Right atrium auricular region (tissue), 2 donors: ENCODE measurements around the gene TDRD5. TPM values are rescaled to one million over a fixed set of nuclear protein-coding genes. Genes with fewer than 3 reads are reported as not detected.
"Not testable (repeated sequence)": the region's sequence is repeated elsewhere in the genome, so short reads cannot be mapped to it uniquely, and the experiment has no call there.

Source experiments
- DNase-seq: peaks from one replicate; pipeline ENCODE4 v3.0.0-alpha.2; 2019; ENCODE audit warnings: low spot score
- H3K27ac ChIP-seq, 2 donors: fragments of 200-600 bp; sonication (generic); 1 replicate in 1 of 2; 2 replicates in 1 of 2; pipeline ENCODE4 v1.5.1; 2016 to 2019
- H3K27me3 ChIP-seq, 2 donors: fragments of 200-600 bp; sonication (generic); one replicate each; pipeline versions ENCODE4 v1.5.1 to v1.6.0; 2017 to 2019
- H3K36me3 ChIP-seq: fragments of 200-600 bp; sonication (generic); one replicate; pipeline ENCODE4 v1.5.1; 2016
- H3K4me1 ChIP-seq, 2 donors: fragments of 200-600 bp; sonication (generic); one replicate each; pipeline versions ENCODE4 v1.5.1 to v1.6.0; 2017 to 2019
- H3K4me3 ChIP-seq, 2 donors: fragments of 200-600 bp; sonication (generic); 1 replicate in 1 of 2; 2 replicates in 1 of 2; pipeline ENCODE4 v1.5.1; 2017 to 2019; ENCODE audit warnings: mild to moderate bottlenecking in 1 of 2, moderate library complexity in 1 of 2
- H3K9me3 ChIP-seq, 2 donors: fragments of 200-600 bp; sonication (generic); one replicate each; pipeline ENCODE4 v1.5.1; 2019
- total RNA-seq, 2 donors: library from RNA; depleted of rRNA; stranded (reverse); fragments of >200 nt; gene quantifications; one replicate each; pipeline ENCODE4 v1.1.0, GENCODE V29; 2016
- TF ChIP-seq, protein P1 (sequence below), 2 donors: fragments of 200-600 bp; sonication (generic); IDR thresholded peaks; one replicate each; pipeline ENCODE4 v1.5.1; 2019; ENCODE audit warnings: antibody characterized with exemption in 2 of 2

TDRD5 gene
- total RNA-seq, 2 donors from 2014 or later, result 0.20 TPM; not detected in 1

DNA sequence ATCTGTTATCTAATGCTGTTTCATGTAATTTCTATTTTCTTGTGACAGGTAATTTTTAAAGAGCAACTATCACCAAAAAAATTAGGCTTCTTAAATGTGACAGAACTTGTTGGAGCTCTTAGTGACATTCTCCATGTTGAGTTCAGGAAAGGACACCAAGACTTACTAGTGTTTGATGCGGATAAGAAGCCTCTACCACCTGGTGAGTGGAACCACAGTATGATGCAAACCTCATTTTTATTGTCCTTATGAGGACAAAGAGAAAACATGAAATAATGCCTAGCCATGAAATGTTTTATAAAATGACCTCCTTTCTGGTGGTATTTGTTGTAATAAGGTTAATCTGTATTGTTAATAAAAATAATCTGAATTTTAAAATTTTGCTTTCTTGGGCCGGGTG, 39.1 kb downstream of the TDRD5 start:
- Histone ChIP-seq H3K27me3 (no peaks in the 10 kb centered on the region), H3K27ac (no peak overlapping the region), H3K36me3 (no peaks in the 10 kb centered on the region), H3K9me3 (no peaks in the 10 kb centered on the region), H3K4me1 (no peaks in the 10 kb centered on the region), H3K4me3 (no peak overlapping the region)
- DNase-seq, result no peak
- TF ChIP-seq, protein P1, sequence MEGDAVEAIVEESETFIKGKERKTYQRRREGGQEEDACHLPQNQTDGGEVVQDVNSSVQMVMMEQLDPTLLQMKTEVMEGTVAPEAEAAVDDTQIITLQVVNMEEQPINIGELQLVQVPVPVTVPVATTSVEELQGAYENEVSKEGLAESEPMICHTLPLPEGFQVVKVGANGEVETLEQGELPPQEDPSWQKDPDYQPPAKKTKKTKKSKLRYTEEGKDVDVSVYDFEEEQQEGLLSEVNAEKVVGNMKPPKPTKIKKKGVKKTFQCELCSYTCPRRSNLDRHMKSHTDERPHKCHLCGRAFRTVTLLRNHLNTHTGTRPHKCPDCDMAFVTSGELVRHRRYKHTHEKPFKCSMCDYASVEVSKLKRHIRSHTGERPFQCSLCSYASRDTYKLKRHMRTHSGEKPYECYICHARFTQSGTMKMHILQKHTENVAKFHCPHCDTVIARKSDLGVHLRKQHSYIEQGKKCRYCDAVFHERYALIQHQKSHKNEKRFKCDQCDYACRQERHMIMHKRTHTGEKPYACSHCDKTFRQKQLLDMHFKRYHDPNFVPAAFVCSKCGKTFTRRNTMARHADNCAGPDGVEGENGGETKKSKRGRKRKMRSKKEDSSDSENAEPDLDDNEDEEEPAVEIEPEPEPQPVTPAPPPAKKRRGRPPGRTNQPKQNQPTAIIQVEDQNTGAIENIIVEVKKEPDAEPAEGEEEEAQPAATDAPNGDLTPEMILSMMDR (IDR thresholded peaks at IDR 0.05), result no peak

DNA sequence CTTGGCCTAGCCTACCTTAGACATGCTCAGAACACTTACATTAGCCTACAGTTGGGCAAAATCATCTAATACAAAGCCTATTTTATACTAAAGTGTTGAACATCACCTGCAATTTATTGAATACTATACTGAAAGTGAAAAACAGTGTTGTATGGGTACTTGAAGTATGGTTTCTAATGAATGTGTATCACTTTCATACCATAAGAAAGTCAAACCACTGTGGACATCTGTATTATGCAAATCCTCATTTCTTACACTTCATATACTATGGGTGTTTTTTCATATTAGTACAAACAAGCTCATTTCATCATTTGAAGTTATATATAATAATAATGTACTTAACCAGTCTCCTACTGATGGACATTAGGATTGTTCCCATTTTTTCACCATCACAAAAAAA, 41.2 kb downstream of the TDRD5 start:
- TF ChIP-seq, protein P1 (IDR thresholded peaks at IDR 0.05), result no peak
- Histone ChIP-seq H3K36me3 (no peaks in the 10 kb centered on the region), H3K27me3 (no peaks in the 10 kb centered on the region), H3K4me3 (no peak overlapping the region), H3K27ac (no peak overlapping the region), H3K4me1 (no peaks in the 10 kb centered on the region), H3K9me3 (no peaks in the 10 kb centered on the region)
- no peak for DNase-seq

DNA sequence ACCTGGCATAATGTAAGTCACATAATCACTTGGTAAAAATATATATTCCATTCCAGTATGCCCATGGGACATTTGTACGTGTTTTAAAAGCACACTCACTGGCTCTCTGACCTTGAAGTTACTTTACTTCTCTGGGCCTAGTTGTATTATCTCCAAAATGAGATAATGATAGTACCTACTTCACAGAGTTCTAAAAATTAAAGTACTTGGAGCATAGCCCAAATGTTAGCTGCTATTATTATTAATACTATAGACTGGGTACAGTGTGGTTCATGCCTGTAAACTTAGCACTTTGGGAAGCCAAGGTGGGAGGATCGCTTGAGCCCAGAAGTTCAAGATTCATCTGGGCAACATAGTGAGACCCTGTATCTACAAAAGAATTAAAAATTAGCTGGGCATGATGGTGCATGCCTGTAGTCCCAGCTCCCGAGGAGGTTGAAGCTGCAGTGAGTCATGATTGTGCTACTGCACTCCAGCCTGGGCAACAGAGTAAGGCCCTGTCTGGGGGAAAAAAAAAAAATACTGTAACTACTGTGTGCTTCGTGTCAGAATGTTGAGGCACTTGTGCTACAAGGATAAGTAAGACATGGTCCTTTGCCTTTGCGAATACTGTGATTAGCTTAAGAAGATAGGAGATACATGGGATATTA, 45.7 kb downstream of the TDRD5 start:
- Histone ChIP-seq H3K9me3 (no peaks in the 10 kb centered on the region), H3K27me3 (no peaks in the 10 kb centered on the region), H3K4me1 (no peaks in the 10 kb centered on the region), H3K4me3 (no peak overlapping the region), H3K36me3 (no peaks in the 10 kb centered on the region), H3K27ac (no peak overlapping the region)
- TF ChIP-seq, protein P1 (IDR thresholded peaks at IDR 0.05), result no peak
- no peak for DNase-seq

DNA sequence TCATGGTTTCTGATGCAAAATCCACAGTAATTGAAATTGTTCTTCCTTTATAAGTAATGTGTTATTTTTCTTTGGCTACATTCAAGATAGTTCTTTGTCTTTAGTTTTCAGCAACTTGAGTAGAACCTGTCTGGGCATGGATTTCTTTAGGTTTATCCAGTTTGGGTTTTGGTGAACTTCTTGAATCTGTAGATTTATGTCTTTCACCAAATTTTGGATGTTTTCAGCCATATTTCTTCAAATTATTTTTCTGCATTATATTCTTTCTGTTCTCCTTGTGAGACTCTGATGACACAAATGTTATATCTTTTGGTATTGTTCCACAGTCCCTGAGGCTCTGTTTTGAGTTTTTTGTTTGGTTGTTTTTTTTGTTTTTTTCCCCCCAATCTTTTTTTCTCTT, 69.4 kb downstream of the TDRD5 start:
- DNase-seq, result no peak
- Histone ChIP-seq H3K36me3 (no peaks in the 10 kb centered on the region), H3K4me1 (no peaks in the 10 kb centered on the region), H3K27ac (no peak overlapping the region), H3K27me3 (no peaks in the 10 kb centered on the region), H3K9me3 (peaks cover 0 to 13% of the 10 kb centered on the region in 2 donors), H3K4me3 (no peak overlapping the region)
- TF ChIP-seq, protein P1 (IDR thresholded peaks at IDR 0.05), result no peak

DNA sequence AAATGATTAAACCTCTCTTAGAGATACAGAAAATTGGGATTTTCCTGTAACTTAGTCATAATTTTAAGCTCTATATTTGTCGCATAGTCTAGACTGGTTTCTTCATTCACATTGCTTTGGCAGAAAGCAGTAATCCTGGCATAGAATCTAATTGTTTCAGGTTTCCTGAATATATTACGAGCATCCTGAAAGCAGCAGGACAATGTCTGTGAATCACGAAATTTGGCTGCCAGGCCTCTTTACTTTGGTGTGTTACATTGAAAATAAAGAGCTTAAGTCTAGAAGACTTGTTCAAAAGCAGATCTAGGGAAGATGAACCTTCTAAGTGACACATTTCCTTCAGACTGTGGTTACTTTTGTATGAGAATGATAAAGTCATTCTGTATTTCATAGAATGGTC, 72.2 kb downstream of the TDRD5 start:
- DNase-seq, result no peak
- H3K36me3 ChIP-seq, result no peaks in the 10 kb centered on the region
- no peaks in the 10 kb centered on the region for H3K27me3 ChIP-seq
- no peaks in the 10 kb centered on the region for H3K4me1 ChIP-seq
- TF ChIP-seq, protein P1 (IDR thresholded peaks at IDR 0.05), result no peak
- H3K9me3 ChIP-seq, result peaks cover 0 to 13% of the 10 kb centered on the region in 2 donors
- no peak overlapping the region for H3K27ac ChIP-seq
- H3K4me3 ChIP-seq, result no peak overlapping the region

DNA sequence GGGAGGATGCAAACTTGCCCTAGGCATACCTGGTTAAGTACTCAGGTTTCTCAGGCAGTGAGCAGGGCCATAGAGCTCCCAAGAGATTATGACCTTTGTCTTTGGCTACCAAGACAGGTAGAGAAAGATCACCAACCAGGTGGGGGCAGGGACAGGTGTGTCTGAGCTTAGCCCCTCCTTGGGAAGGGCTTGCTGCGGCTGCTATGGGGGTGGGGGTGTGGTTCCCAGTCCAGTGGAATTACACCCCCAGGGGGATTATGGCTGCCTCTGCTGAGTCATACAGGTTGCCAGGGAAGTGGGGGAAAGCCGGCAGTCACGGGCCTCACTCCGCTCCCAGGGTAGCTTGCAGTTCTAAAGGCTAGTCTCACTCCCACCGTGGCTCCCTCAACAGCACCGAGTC, 86.2 kb downstream of the TDRD5 start:
- Histone ChIP-seq H3K9me3 (no peaks in the 10 kb centered on the region), H3K27ac (no peak overlapping the region), H3K4me3 (no peak overlapping the region), H3K27me3 (no peaks in the 10 kb centered on the region), H3K4me1 (no peaks in the 10 kb centered on the region), H3K36me3 (no peaks in the 10 kb centered on the region)
- DNase-seq, result no peak
- TF ChIP-seq, protein P1 (IDR thresholded peaks at IDR 0.05), result no peak

DNA sequence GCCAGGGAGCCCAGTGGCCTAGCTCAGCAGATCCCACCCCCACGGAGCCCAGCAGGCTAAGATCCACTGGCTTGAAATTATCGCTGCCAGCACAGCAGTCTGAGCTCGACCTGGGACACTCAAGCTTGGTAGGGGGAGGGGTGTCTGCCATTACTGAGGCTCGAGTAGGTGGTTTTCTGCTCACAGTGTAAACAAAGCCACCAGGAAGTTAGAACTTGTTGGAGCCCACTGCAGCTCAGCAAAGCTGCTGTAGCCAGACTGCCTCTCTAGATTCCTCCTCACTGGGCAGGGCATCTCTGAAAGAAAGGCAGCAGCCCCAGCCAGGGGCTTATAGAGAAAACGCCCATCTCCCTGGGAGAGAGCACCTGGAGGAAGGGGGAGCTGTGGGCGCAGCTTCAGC, 102.9 kb downstream of the TDRD5 start:
- H3K4me3 ChIP-seq, H3K36me3 ChIP-seq, H3K27ac ChIP-seq, H3K4me1 ChIP-seq, H3K9me3 ChIP-seq, H3K27me3 ChIP-seq, DNase-seq: not testable (repeated sequence)
